Measurements from ENCODE around the gene TAS1R3.

Gene TAS1R3

DNA sequence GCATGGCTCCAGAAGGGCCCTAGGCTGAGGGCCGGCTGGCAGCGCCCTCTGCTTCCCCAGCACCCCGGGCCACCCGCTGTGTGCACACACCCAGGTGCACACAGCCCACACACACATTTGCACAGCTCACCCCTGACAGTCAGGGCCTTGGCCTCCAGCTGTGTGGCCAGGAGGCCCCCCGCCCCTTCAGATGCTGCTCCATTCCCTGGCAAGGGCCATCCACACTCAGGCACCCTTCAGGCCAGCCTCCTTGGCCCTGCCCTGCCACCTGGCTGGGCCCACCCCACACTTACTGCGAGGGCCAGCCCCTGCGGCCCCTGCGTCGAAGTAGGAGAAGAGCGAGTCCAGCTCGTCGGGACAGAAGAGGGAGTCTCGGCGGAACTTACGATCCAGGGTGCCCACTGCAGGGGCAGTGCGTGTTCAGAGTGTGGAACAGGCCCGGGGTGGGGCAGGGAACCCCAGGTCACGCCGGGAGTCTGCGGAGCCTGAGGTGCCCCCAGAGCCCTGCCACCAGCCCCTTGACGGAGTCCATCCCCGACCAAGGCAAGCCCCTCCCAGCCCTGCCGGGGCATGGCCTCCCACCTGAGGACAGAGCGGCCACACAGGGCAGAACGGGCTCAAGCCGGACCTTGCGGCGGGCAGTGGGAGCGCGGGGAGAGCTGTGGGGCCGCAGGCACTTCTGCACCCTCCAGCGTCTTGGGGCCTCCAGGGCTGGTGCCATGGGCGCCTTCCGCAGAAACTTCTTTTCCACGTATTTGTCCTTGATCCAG is 35.7 kb upstream of the TAS1R3 start:
- Histone ChIP-seq H3K4me1 (ENCODE audit: control insufficient read depth in 1 of 2, insufficient read depth in 2 of 2, low read length in 2 of 2) (peaks cover 11 to 12% of the 10 kb centered on the region in 2 donors), H3K27me3 (ENCODE audit: control insufficient read depth in 1 of 2, insufficient read depth in 2 of 2, low read length in 2 of 2) (no peaks in the 10 kb centered on the region), H3K9me3 (ENCODE audit: control insufficient read depth in 1 of 2, low read length in 2 of 2) (no peaks in the 10 kb centered on the region), H3K36me3 (ENCODE audit: control insufficient read depth in 1 of 2, insufficient read depth in 2 of 2, low read length in 2 of 2) (peaks cover 0 to 8% of the 10 kb centered on the region in 2 donors), H3K9ac (ENCODE audit: low read depth in 1 of 2, low read length in 2 of 2) (no peak overlapping the region), H3K4me3 (ENCODE audit: low read depth in 1 of 2, low read length in 2 of 2) (no peak overlapping the region), H3K27ac (ENCODE audit: low read depth, low read length) (no peak overlapping the region)

DNA sequence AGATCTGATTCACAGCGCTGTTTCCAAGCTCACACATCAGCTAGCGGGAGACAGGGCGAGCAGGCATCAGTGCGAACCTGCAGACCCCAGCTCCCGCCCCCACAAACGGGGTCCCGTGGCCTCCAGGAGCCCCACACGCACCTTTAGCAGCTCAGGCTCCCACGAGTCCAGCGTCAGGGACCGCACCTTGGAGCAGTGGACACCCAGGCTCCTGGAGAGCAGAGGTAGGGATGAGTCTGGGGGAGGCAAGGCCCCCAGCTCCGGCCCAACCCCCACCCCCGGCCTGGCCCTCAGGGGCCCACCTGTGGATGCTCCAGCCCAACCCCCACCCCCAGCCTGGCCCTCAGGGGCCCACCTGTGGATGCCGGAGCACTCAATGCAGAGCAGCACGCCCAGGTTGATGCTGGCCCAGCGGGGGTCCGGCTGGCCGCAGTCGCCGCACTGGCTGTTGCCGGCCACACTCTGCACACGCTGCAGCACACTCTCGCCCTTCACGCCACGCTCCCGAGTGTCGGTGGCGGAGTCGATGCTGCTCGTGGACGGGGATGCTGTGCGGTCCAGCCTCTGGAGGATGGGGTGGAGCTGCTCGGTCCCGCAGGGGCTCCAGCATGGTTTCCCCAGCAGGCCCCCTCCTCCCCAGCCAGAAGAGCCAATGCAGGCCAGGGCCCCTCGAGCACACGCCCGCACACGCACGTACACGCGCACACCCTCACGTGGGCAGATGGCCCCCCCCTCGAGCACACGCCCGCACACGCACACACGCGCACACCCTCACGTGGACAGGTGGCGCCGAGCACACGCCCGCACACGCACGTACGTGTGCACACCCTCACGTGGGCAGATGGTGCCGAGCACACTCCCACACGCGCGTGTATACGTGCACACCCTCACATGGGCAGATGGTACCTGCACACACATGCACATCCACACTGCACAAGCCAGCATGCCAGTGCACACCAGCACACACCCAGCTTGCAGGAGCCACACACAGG is 34.7 kb upstream of the TAS1R3 start:
- Histone ChIP-seq H3K4me3 (ENCODE audit: low read depth in 1 of 2, low read length in 2 of 2) (no peak overlapping the region), H3K36me3 (ENCODE audit: control insufficient read depth in 1 of 2, insufficient read depth in 2 of 2, low read length in 2 of 2) (peaks cover 0 to 8% of the 10 kb centered on the region in 2 donors), H3K4me1 (ENCODE audit: control insufficient read depth in 1 of 2, insufficient read depth in 2 of 2, low read length in 2 of 2) (peaks cover under 1 to 6% of the 10 kb centered on the region in 2 donors), H3K27me3 (ENCODE audit: control insufficient read depth in 1 of 2, insufficient read depth in 2 of 2, low read length in 2 of 2) (no peaks in the 10 kb centered on the region), H3K9ac (ENCODE audit: low read depth in 1 of 2, low read length in 2 of 2) (no peak overlapping the region), H3K27ac (ENCODE audit: low read depth, low read length) (no peak overlapping the region), H3K9me3 (ENCODE audit: control insufficient read depth in 1 of 2, low read length in 2 of 2) (no peaks in the 10 kb centered on the region)

DNA sequence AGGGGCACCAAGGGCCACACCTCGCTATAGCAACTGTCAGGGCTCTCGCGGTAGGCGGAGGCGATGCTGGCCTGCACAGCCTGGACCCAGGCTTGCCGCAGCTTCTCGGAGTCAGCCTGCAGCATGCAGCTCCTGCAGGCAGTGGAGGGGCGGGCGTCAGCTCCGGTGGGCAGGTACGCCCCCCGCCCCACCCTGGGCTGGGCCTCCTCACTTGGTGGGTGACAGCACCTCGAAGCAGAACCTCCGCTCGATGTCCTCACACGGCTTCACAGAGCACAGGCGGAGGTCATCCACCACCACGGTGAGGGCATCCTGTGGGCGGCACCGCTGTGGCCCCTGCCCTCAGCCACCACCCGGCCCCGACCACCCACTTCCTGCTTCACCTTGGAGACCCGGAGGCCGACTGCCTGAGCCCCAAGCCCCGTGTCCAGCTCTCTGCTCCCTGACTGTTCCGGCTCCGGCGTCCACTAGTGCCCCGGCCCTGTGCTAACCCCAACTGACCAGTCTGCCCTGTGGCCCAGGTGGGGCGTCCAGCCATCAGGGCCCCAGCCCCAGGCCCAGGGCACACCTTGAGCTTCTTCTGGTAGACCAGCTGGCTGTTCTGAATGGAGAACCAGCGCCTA is 33.2 kb upstream of the TAS1R3 start:
- Histone ChIP-seq H3K36me3 (ENCODE audit: control insufficient read depth in 1 of 2, insufficient read depth in 2 of 2, low read length in 2 of 2) (peaks cover 0 to 8% of the 10 kb centered on the region in 2 donors), H3K4me3 (ENCODE audit: low read depth in 1 of 2, low read length in 2 of 2) (no peak overlapping the region), H3K27ac (ENCODE audit: low read depth, low read length) (no peak overlapping the region), H3K9ac (ENCODE audit: low read depth in 1 of 2, low read length in 2 of 2) (no peak overlapping the region), H3K27me3 (ENCODE audit: control insufficient read depth in 1 of 2, insufficient read depth in 2 of 2, low read length in 2 of 2) (no peaks in the 10 kb centered on the region), H3K4me1 (ENCODE audit: control insufficient read depth in 1 of 2, insufficient read depth in 2 of 2, low read length in 2 of 2) (no peaks in the 10 kb centered on the region), H3K9me3 (ENCODE audit: control insufficient read depth in 1 of 2, low read length in 2 of 2) (no peaks in the 10 kb centered on the region)

DNA sequence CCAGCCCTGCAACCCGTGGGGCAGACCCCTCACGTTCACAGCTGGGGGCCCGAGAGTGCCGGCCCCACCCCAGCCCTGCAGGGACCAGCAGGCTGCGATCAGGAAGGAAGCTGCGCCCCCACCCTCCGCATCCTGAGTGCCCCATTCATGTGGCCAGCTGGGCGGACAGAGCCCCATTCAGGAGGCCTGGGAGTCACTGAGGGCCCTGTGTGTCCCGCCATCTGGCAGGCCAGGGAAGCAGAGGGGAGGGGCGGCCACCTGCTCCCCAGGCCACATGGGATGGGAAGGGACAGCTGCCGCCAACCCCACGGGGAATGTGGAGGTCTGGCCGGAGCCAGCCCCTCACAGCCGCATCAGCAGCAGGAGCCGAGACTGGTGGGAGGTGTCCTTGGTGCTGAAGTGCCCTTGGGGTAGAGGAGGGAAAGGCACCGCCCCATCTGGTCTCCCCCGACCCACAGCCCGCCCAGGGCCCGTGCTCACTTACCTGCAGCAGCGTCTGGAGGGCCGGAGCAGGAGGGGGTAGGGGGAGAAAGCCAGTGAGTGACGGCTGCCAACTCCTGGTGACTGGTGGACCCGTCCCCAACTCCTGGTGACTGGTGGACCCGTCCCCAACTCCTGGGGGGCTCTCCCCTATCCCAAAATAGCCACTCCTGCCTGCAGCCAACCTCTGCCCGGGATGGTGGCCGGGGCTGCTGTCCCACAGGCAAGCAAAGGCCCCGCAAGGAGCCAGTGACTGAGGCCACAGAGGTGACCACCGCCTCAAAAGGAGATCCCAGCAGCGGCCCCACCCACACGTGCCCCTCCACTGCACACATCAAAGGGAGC is 32.0 kb upstream of the TAS1R3 start:
- Histone ChIP-seq H3K27ac (ENCODE audit: low read depth, low read length) (no peak overlapping the region), H3K9ac (ENCODE audit: low read depth in 1 of 2, low read length in 2 of 2) (no peak overlapping the region), H3K36me3 (ENCODE audit: control insufficient read depth in 1 of 2, insufficient read depth in 2 of 2, low read length in 2 of 2) (peaks cover 0 to 8% of the 10 kb centered on the region in 2 donors)

DNA sequence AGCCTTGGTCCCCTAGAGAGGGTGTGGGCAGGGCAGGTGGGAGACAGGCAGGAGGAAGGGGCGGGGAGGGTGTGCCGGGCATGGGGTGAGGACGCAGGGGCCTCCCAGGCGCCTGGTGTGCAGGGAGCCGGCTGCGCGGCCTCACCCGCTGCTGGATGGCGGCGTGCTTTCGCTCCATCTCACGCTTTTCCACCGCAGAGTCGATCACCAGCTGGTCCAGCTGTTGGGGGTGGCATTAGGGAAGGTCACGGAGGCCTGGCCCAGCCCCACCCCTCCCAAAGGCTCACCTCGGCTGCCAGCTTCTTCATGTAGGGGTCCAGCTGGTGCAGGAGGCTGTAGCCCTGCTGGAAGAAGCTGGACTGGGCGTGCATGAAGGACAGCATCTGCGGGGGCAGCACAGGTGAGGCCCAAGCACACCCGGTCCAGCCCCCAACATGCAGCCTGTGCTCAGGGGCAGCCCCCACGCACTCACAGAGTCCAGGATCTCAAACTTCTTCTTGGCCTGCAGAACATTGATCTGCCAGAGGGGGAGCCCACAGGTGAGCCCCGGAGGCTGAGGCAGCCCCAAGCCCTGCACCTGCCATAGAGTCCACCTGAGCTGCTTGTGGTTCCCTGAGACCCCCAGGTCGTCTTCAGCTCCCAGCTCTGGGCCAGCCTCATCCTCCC is 31.3 kb upstream of the TAS1R3 start:
- Histone ChIP-seq H3K9ac (ENCODE audit: low read depth in 1 of 2, low read length in 2 of 2) (no peak overlapping the region), H3K27ac (ENCODE audit: low read depth, low read length) (no peak overlapping the region), H3K4me1 (ENCODE audit: control insufficient read depth in 1 of 2, insufficient read depth in 2 of 2, low read length in 2 of 2) (peaks cover 6% of the 10 kb centered on the region in 2 donors), H3K36me3 (ENCODE audit: control insufficient read depth in 1 of 2, insufficient read depth in 2 of 2, low read length in 2 of 2) (peaks cover 0 to 8% of the 10 kb centered on the region in 2 donors), H3K9me3 (ENCODE audit: control insufficient read depth in 1 of 2, low read length in 2 of 2) (no peaks in the 10 kb centered on the region), H3K27me3 (ENCODE audit: control insufficient read depth in 1 of 2, insufficient read depth in 2 of 2, low read length in 2 of 2) (no peaks in the 10 kb centered on the region), H3K4me3 (ENCODE audit: low read depth in 1 of 2, low read length in 2 of 2) (no peak overlapping the region)

More for the DNA sequence above, 32.0 kb upstream of the TAS1R3 start:
- no peaks in the 10 kb centered on the region for H3K27me3 ChIP-seq (ENCODE audit: control insufficient read depth in 1 of 2, insufficient read depth in 2 of 2, low read length in 2 of 2)
- no peaks in the 10 kb centered on the region for H3K4me1 ChIP-seq (ENCODE audit: control insufficient read depth in 1 of 2, insufficient read depth in 2 of 2, low read length in 2 of 2)
- H3K9me3 ChIP-seq (ENCODE audit: control insufficient read depth in 1 of 2, low read length in 2 of 2): no peaks in the 10 kb centered on the region
- H3K4me3 ChIP-seq (ENCODE audit: low read depth in 1 of 2, low read length in 2 of 2): no peak overlapping the region

DNA sequence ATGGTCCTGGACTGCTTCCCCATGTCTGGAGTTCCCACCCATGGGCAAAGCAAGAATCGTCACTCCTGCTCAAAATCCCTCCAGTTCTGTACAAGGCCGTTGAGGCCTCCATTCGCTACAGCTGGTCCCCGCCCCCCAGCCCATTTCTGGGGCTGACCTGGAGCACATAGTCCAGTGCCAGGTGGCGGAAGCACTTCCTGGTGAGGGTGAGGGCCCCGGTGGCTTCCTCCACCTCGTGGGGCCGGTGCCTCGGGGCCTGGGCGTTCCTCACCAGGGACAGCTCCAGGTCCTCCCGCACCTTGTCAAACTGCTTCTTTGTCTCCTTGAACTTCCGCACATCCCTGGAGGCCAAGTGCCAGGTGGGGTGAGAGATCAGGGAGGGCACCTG is 30.7 kb upstream of the TAS1R3 start:
- H3K27me3 ChIP-seq (ENCODE audit: control insufficient read depth in 1 of 2, insufficient read depth in 2 of 2, low read length in 2 of 2): no peaks in the 10 kb centered on the region
- peaks cover 11 to 12% of the 10 kb centered on the region in 2 donors for H3K4me1 ChIP-seq (ENCODE audit: control insufficient read depth in 1 of 2, insufficient read depth in 2 of 2, low read length in 2 of 2)
- no peak overlapping the region for H3K9ac ChIP-seq (ENCODE audit: low read depth in 1 of 2, low read length in 2 of 2)
- peaks cover 0 to 5% of the 10 kb centered on the region in 2 donors for H3K36me3 ChIP-seq (ENCODE audit: control insufficient read depth in 1 of 2, insufficient read depth in 2 of 2, low read length in 2 of 2)
- no peak overlapping the region for H3K27ac ChIP-seq (ENCODE audit: low read depth, low read length)
- H3K4me3 ChIP-seq (ENCODE audit: low read depth in 1 of 2, low read length in 2 of 2): no peak overlapping the region
- H3K9me3 ChIP-seq (ENCODE audit: control insufficient read depth in 1 of 2, low read length in 2 of 2): no peaks in the 10 kb centered on the region

DNA sequence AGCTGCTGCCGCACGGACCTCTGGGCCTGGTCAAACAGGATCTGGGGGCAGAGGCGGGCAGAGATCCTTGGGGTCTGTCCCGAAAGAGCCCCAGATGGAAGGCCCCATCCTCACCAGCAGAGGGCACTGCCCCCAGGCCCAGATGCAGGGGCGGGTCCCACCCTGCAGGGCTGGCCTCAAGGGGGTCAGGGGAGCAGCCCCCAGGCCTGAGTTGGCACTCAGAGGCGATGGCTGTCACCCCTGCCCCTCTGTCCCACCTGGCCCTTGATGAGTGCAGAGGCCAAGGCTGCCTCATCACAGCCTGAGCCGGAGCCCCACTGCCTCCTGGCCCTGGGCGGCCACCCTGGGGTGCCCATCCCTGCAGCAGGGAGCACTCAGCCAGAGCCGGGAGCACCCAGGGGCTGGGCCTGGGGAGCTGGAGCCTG is 29.1 kb upstream of the TAS1R3 start:
- Histone ChIP-seq H3K9ac (ENCODE audit: low read depth in 1 of 2, low read length in 2 of 2) (no peak overlapping the region), H3K27me3 (ENCODE audit: control insufficient read depth in 1 of 2, insufficient read depth in 2 of 2, low read length in 2 of 2) (no peaks in the 10 kb centered on the region), H3K4me1 (ENCODE audit: control insufficient read depth in 1 of 2, insufficient read depth in 2 of 2, low read length in 2 of 2) (peaks cover 26 to 28% of the 10 kb centered on the region in 2 donors), H3K36me3 (ENCODE audit: control insufficient read depth in 1 of 2, insufficient read depth in 2 of 2, low read length in 2 of 2) (no peaks in the 10 kb centered on the region), H3K9me3 (ENCODE audit: control insufficient read depth in 1 of 2, low read length in 2 of 2) (no peaks in the 10 kb centered on the region), H3K27ac (ENCODE audit: low read depth, low read length) (no peak overlapping the region), H3K4me3 (ENCODE audit: low read depth in 1 of 2, low read length in 2 of 2) (no peak overlapping the region)

DNA sequence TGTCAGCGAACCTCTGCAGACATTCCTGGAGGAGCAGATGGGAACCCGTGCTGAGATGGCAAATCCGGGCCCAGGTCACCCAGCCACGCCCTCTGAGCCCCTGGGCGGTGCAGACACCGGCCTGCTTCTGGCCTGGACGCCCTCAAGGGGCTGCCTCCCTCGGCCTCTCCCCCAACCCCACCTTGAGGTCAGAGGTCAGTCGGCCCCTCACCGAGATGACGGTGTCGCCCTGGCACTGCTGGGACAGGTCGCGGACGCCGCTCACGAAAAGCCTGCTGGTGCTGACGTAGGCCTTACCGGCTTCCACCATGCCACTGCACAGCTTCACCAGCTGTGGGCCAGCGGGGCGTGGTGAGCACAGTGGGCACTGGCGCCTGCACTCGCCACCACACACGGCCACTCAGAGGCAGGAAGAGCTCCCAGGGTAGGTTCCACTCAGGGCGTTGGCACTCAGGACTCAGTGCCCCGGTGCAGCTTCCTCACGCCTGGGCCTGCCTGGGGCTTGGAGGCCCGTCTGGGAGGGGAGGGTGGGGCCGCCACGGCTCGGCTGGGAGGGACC is 28.1 kb upstream of the TAS1R3 start:
- Histone ChIP-seq H3K4me1 (ENCODE audit: control insufficient read depth in 1 of 2, insufficient read depth in 2 of 2, low read length in 2 of 2) (peaks cover 28 to 32% of the 10 kb centered on the region in 2 donors), H3K4me3 (ENCODE audit: low read depth in 1 of 2, low read length in 2 of 2) (no peak overlapping the region), H3K36me3 (ENCODE audit: control insufficient read depth in 1 of 2, insufficient read depth in 2 of 2, low read length in 2 of 2) (no peaks in the 10 kb centered on the region), H3K9ac (ENCODE audit: low read depth in 1 of 2, low read length in 2 of 2) (no peak overlapping the region), H3K9me3 (ENCODE audit: control insufficient read depth in 1 of 2, low read length in 2 of 2) (no peaks in the 10 kb centered on the region), H3K27me3 (ENCODE audit: control insufficient read depth in 1 of 2, insufficient read depth in 2 of 2, low read length in 2 of 2) (no peaks in the 10 kb centered on the region), H3K27ac (ENCODE audit: low read depth, low read length) (no peak overlapping the region)

DNA sequence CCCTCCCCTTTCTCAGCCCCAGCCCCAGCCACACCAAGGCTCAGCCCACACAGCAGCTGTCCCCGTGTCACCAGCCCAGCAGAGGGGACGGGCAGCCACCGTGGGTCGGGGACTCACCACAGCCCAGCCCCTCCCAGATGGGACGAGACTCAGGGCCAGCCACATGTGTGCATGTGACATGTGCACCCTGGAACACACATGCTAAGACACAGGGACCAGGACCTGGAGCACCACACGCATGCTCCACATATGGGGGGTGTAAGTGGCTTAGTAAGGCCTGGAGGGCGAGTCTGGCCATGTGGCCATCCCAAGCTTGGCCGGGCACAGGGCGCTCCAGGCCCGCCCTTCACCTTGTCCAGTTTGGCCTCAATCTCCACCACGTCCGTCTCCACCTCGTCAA is 27.3 kb upstream of the TAS1R3 start:
- no peaks in the 10 kb centered on the region for H3K27me3 ChIP-seq (ENCODE audit: control insufficient read depth in 1 of 2, insufficient read depth in 2 of 2, low read length in 2 of 2)
- H3K27ac ChIP-seq (ENCODE audit: low read depth, low read length): no peak overlapping the region
- no peaks in the 10 kb centered on the region for H3K9me3 ChIP-seq (ENCODE audit: control insufficient read depth in 1 of 2, low read length in 2 of 2)
- no peak overlapping the region for H3K9ac ChIP-seq (ENCODE audit: low read depth in 1 of 2, low read length in 2 of 2)
- H3K36me3 ChIP-seq (ENCODE audit: control insufficient read depth in 1 of 2, insufficient read depth in 2 of 2, low read length in 2 of 2): no peaks in the 10 kb centered on the region
- H3K4me1 ChIP-seq (ENCODE audit: control insufficient read depth in 1 of 2, insufficient read depth in 2 of 2, low read length in 2 of 2): peaks cover 28 to 32% of the 10 kb centered on the region in 2 donors
- no peak overlapping the region for H3K4me3 ChIP-seq (ENCODE audit: low read depth in 1 of 2, low read length in 2 of 2)

Measured in duodenal mucosa (tissue), 2 donors.